Osteocyte (in vitro differentiated cells): ENCODE results near the gene SCP2D1. TPM values are rescaled to one million over a fixed set of nuclear protein-coding genes. Genes with fewer than 3 reads are reported as not detected.

Experiments used
- DNase-seq: peaks from one replicate; pipeline ENCODE4 v3.0.0; 2021; ENCODE audit warnings: mixed read lengths; ENCODE audit not compliant: unreplicated experiment; ENCODE audit errors: extremely low spot score
- H3K27ac Mint-ChIP-seq: one replicate; pipeline ENCODE4 v1.8.0; 2021; ENCODE audit warnings: mild to moderate bottlenecking, mixed read lengths; ENCODE audit not compliant: unreplicated experiment
- H3K27me3 Mint-ChIP-seq: one replicate; pipeline ENCODE4 v1.8.0; 2021; ENCODE audit warnings: mixed read lengths; ENCODE audit not compliant: unreplicated experiment
- H3K36me3 Mint-ChIP-seq: one replicate; pipeline ENCODE4 v1.8.0; 2021; ENCODE audit warnings: mixed read lengths; ENCODE audit not compliant: unreplicated experiment
- H3K4me1 Mint-ChIP-seq: one replicate; pipeline ENCODE4 v1.8.0; 2021; ENCODE audit warnings: mixed read lengths; ENCODE audit not compliant: unreplicated experiment
- H3K4me3 Mint-ChIP-seq: one replicate; pipeline ENCODE4 v1.8.0; 2021; ENCODE audit warnings: mild to moderate bottlenecking, moderate library complexity, mixed read lengths; ENCODE audit not compliant: unreplicated experiment
- H3K9me3 Mint-ChIP-seq: one replicate; pipeline ENCODE4 v1.8.0; 2021; ENCODE audit warnings: mixed read lengths; ENCODE audit not compliant: unreplicated experiment
- total RNA-seq: library from RNA; stranded (reverse); gene quantifications from 2 replicates; pipeline ENCODE4 v1.2.1, GENCODE V29; 2021
- TF ChIP-seq, protein P1 (sequence below): fragments of 200-600 bp; sonication (generic); IDR thresholded peaks from 2 replicates; pipeline ENCODE4 v1.5.0; 2021; ENCODE audit warnings: antibody characterized with exemption, mild to moderate bottlenecking, moderate library complexity

Gene SCP2D1
- total RNA-seq, 1 donor from 2014 or later = not detected

DNA sequence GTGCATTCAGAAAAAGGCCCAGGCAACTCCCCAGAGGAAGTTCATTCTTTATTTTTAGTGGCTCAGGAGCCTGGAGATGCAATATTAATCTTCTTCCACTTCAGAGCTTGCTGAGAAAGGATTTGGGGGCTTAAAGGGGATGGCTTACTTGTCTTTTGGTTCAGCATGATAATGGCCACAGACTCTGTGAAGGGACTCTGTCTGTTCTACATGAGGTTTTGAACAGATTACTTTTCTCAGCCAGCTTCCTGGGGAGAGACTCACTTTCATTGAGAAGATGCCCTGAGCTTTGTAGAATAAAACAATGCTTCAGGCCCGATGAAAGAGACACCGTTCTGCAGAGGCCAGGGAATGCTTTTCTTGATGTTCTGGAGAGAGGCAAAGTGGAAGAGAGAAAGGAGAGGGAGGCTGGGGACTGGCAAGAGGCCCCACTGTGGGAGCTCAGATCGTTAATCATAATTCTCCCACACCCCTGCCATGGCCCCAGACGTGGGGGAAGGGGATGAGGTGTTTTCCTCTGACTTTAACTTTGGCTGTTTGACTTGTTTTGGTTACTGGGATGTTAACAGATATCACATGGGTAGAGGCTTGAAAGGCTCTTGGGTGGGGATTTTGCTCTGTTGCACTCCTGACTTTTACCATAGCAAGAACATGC, 19.1 kb downstream of the SCP2D1 start:
- H3K36me3 Mint-ChIP-seq = no peaks in the 10 kb centered on the region
- H3K4me1 Mint-ChIP-seq = no peaks in the 10 kb centered on the region
- no peak for DNase-seq
- H3K27me3 Mint-ChIP-seq = peaks cover 2% of the 10 kb centered on the region
- TF ChIP-seq, protein P1, sequence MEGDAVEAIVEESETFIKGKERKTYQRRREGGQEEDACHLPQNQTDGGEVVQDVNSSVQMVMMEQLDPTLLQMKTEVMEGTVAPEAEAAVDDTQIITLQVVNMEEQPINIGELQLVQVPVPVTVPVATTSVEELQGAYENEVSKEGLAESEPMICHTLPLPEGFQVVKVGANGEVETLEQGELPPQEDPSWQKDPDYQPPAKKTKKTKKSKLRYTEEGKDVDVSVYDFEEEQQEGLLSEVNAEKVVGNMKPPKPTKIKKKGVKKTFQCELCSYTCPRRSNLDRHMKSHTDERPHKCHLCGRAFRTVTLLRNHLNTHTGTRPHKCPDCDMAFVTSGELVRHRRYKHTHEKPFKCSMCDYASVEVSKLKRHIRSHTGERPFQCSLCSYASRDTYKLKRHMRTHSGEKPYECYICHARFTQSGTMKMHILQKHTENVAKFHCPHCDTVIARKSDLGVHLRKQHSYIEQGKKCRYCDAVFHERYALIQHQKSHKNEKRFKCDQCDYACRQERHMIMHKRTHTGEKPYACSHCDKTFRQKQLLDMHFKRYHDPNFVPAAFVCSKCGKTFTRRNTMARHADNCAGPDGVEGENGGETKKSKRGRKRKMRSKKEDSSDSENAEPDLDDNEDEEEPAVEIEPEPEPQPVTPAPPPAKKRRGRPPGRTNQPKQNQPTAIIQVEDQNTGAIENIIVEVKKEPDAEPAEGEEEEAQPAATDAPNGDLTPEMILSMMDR = no peak
- no peak overlapping the region for H3K4me3 Mint-ChIP-seq
- H3K9me3 Mint-ChIP-seq = no peaks in the 10 kb centered on the region
- H3K27ac Mint-ChIP-seq = no peak overlapping the region

DNA sequence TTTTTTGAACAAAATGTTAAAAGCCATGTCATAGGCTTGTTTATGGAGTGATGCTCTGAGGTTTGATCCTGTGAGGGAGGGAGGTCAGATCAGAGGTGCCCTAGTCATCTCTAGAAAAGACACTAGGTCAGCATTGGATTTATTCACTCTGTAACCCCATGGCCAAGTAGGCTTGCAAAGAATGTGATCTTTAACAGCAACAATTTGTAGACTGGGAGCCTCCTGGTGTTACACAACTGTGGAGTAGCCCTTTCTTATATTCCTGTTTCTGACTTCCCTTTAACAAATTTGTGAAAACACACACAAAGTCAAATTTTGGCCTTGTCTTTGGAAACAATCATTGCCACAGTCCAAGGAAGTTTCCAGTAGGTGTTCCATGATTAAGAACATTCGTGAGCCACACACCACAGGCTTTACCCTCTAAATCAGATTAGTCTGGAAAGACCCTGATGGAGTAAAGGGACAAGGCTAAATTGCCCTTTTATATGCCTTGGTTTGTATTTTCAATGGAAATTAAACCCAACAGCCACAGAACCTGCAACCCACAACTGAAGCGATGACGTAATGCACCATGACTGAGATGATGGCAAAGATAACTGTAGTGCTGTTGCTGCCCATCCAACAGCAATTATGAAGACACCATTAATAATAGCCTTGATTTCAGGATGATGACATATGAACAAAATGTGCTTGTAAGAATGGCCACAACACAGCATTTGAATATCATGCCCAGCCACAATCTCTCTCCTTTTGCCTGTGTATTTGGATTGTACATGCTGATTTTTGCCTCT, 22.1 kb downstream of the SCP2D1 start:
- TF ChIP-seq, protein P1 = no peak
- DNase-seq = no peak
- H3K9me3 Mint-ChIP-seq = no peaks in the 10 kb centered on the region
- no peaks in the 10 kb centered on the region for H3K36me3 Mint-ChIP-seq
- no peaks in the 10 kb centered on the region for H3K4me1 Mint-ChIP-seq
- no peak overlapping the region for H3K27ac Mint-ChIP-seq
- H3K27me3 Mint-ChIP-seq = peaks cover 2% of the 10 kb centered on the region
- H3K4me3 Mint-ChIP-seq = no peak overlapping the region

DNA sequence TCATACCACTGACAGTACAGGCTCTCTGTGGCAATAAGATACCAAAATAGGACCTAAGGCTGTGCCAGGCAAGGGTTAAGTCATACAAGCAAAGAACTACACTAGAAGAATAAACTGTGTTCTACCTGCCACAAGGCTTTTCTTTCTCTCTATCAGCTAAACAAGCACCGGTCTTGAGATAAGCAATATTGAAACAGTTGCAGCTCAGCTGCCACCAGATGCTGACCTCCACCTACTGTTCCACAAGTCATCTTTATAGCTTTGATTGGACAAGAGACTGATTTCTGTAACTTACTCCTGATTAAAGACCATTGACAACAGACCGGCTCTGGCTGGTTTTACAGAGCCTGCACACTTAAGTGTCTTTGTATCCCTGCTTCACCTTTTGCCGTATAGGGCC, 24.1 kb downstream of the SCP2D1 start:
- no peak for DNase-seq

DNA sequence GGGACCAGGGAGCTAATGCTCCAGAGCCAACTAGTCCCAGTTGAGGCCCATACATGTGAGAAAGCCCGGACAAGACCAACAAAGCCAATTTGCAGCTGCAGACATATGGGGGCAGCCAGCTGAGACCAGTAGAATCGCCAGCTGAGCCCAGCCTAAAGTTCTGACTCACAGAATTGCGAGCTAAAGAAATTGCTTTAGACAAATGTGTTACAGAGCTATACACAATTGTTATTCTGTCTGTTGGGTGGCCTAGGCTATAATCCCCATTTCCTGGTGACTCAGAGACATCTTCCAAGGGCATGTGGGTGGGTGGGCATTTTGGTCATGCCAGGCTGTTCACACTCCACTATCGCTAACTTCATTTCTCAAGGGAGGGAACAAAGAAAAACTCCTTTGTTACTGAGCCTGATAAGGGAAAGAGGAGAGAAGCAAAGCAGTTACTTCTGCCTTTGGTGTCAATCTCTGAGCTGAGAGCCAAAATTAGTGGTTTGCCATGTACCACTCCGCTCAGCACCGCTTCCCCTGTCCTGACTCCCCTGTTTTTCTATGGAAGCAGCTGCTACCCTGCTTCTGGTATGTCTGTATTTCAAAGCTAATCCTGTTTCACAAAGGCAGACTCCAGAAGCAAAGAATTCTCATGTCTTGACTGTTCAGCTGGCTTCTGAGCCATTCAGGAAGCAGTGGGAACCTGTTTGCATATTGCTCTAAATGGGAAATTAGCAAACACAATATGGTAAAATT, 26.1 kb downstream of the SCP2D1 start:
- no peaks in the 10 kb centered on the region for H3K27me3 Mint-ChIP-seq
- H3K9me3 Mint-ChIP-seq = no peaks in the 10 kb centered on the region
- no peak overlapping the region for H3K27ac Mint-ChIP-seq
- H3K4me3 Mint-ChIP-seq = no peak overlapping the region
- no peaks in the 10 kb centered on the region for H3K4me1 Mint-ChIP-seq
- TF ChIP-seq, protein P1 = no peak
- no peaks in the 10 kb centered on the region for H3K36me3 Mint-ChIP-seq
- DNase-seq = peak; percentile 38

More for the DNA sequence above, 24.1 kb downstream of the SCP2D1 start:
- no peaks in the 10 kb centered on the region for H3K9me3 Mint-ChIP-seq
- TF ChIP-seq, protein P1 = no peak
- H3K4me1 Mint-ChIP-seq = no peaks in the 10 kb centered on the region
- H3K27me3 Mint-ChIP-seq = peaks cover under 1% of the 10 kb centered on the region
- H3K4me3 Mint-ChIP-seq = no peak overlapping the region
- no peak overlapping the region for H3K27ac Mint-ChIP-seq
- H3K36me3 Mint-ChIP-seq = no peaks in the 10 kb centered on the region

DNA sequence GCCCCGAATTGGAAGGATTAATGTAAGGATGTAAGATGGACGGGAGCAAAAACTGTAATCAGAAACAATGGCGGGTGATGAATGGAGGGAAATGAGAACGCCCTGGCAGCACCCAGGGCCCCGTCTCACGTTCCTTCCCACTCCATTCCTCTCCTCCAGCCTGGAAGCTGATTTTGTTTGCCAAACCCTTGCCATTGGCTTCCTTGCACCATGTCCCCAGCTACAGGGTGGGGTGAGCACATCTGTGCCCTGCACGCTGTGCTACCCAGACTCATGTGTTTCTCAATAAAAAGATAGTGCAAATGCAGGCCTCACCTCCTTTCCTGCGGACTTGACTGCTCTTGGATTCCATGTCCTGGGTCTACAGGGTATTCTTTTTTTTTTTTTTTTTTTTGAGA, 26.7 kb downstream of the SCP2D1 start:
- Mint-ChIP-seq H3K9me3 (no peaks in the 10 kb centered on the region), H3K4me1 (no peaks in the 10 kb centered on the region), H3K27me3 (no peaks in the 10 kb centered on the region), H3K36me3 (no peaks in the 10 kb centered on the region), H3K27ac (no peak overlapping the region), H3K4me3 (no peak overlapping the region)
- peak; percentile 57 for DNase-seq
- TF ChIP-seq, protein P1 = no peak
